Stimulated activated CD8-positive, alpha-beta memory T cell treated with anti-CD3 and anti-CD28 coated beads, Interleukin-7, amount 100 ng/mL, for 1 hour (primary cell): Measurements from ENCODE around the gene SSRP1.
"Not testable (repeated sequence)": the region's sequence is repeated elsewhere in the genome, so short reads cannot be mapped to it uniquely, and the experiment has no call there.

ENCODE experiments used
- DNase-seq, 2 donors: peaks; one replicate each; pipeline ENCODE4 v3.0.0-alpha.2; 2020; ENCODE audit warnings: low read depth in 2 of 2

Gene SSRP1, protein sequence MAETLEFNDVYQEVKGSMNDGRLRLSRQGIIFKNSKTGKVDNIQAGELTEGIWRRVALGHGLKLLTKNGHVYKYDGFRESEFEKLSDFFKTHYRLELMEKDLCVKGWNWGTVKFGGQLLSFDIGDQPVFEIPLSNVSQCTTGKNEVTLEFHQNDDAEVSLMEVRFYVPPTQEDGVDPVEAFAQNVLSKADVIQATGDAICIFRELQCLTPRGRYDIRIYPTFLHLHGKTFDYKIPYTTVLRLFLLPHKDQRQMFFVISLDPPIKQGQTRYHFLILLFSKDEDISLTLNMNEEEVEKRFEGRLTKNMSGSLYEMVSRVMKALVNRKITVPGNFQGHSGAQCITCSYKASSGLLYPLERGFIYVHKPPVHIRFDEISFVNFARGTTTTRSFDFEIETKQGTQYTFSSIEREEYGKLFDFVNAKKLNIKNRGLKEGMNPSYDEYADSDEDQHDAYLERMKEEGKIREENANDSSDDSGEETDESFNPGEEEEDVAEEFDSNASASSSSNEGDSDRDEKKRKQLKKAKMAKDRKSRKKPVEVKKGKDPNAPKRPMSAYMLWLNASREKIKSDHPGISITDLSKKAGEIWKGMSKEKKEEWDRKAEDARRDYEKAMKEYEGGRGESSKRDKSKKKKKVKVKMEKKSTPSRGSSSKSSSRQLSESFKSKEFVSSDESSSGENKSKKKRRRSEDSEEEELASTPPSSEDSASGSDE

DNA sequence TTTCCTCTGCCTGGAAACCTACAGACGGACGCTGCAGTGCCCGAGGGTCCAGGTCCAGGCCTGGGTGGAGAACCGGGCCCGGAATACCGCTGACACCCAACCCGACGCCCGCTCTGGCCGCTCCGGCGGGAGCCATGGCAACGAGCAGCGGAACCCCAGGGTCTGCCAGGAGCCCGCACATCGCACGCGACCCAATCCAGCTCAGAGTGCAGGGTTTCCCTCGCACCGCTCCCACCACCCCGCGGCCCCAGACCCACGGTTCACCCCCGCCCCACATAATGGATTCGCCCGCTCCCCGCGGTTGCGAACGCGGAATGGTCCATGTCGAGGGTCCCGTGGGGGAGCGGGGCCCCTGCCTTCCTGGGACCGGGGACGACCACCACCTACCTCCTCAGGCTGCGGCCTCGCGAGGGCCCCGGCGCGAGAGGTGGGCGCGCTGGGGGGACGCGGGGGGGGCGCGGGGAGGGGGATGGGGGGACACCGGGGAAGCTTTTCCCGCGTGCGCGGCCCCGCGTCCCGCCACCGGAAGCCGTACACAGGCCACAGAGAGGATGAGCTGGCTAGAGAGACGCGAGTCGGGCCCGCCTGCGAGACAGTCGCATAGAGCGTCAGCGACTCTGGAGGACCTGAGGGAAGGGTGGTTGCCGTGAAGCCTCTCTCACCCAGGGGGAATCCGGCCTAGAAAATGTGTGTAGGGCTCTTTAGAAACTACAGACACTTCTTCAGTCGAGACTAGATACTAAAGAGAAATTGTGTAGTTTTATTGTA is at the start of gene SSRP1:
Gene SSRP1, minus strand, starts transcription at position 550 of the 768 bp plus-strand sequence. CDS start 771 bp downstream, outside the sequence.
- peak; percentile 67 to 74 for DNase-seq

DNA sequence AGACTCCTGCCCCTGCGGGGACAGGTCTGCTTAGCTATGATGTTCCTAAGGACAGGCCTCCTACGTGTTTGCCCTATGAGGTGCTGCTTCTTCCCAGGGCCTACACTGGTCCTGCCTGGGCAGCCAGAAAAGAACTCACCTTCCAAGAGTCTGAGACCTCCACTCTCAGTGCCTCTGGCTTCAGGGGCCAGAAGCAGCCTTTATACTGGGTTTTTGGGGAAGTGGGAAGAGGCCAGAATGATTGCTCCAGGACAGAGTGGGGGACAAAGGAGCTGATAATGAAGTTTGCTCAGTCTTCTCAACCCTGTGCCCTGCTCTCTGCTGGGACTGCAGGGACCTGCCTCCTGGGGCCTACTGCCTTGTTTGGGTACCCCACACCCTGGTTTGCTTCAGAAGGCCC is 45.3 kb upstream of the SSRP1 start, which contains the start of gene PRG3:
Gene PRG3, minus strand, starts transcription at position 176 of the 400 bp plus-strand sequence. CDS start 442 bp downstream, outside the sequence.
- no peak for DNase-seq

DNA sequence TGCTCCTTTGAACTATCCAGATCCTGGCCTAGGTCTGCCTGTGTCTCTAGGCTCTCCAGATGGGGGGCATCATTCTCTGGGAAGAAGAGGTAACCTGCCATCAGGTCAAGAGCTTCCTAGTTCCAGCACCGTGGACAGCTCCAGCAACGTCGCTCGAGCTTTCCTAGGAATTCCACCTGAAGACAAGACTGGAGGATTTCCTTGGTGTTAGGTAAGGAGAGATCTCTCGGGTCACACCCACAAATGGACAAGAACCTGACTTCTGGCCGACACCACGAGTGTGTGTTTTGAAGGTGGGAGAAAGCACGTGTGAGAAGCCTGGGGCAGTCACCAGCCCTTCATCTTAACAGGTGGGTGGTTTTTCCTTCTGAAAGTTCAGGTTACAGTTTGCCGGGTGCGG is 44.0 kb upstream of the SSRP1 start:
- no peak for DNase-seq

DNA sequence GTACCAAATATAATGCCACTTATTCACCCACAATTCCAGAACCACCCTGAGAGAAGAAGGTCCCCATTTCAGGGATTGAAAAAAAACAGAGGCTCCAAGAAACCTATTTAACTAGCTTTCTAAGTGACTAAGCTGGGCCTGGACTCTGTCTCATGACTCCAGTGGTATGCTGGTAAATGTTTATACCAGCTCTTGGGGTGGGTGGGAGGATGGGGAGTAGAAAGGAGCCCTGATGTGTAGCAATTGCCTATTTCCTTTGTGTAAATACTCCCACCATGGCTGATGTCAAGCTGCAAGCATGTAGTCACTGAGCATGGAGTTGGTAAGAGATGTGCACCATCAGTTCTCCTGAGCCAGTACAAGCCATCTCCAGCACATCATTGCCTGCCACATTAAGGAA is 42.5 kb upstream of the SSRP1 start:
- no peak for DNase-seq

DNA sequence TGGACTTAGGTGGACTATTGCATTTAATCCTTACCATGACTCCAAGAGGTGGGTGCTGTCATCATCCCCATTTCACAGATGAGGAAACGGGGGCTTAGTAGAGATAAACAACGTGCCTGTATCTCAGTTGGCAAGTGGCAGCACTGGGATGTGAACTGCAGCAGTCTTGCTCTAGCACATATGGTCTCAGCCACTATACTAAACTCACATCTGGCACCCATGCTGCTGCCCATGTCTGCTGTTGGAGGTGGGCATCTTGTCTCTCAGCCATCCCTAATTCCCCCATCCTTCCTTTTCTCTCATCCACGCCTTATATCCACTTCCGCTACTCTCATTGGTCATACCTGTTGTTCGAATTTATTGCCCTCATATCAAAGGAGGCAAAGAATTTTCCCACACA is 41.4 kb upstream of the SSRP1 start:
- no peak for DNase-seq

DNA sequence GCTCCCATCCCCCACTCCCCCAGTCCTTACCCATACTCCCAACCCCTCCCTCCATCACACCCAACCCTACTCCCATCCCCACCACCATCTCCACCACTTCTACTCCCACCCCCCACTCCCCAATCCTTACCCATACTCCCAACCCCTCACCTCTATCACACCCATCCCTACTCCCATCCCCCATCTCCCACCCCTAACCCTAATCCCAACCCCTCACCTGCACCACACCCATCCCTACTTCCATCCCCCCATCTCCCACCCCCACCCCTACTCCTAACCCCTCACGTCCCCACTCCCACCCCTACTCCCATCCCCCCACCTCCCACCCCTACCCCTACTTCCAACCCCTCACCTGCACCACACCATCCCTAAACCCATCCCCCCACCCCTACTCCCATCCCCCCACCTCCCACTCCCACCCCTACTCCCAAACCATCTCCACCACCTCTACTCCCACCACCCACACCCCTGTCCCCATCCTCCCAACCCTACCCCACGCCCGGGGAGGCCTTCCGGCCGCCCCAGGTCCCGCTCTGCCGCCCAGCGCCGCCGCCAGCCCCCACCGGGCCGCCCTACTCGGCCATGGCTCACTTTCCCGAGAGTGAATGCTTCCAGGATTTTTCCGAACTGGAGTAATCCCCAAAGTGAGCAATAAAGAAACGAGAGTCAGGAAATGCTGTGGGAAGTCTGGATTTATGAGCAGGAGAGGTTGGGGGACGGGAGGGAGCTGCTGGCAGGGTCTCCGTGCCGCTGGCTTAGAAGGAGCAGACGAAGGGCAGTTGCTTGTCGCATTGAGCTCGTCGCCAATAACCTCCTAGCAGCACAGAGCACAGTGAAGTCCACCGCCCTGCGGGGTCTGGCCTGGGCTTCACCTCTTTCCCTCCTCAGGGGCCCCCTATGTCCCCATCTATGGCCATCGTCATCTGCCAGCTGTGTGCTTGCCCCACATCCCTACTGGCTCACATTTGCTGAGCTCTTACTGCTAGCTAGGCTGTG is 40.7 kb upstream of the SSRP1 start:
- no peak for DNase-seq

DNA sequence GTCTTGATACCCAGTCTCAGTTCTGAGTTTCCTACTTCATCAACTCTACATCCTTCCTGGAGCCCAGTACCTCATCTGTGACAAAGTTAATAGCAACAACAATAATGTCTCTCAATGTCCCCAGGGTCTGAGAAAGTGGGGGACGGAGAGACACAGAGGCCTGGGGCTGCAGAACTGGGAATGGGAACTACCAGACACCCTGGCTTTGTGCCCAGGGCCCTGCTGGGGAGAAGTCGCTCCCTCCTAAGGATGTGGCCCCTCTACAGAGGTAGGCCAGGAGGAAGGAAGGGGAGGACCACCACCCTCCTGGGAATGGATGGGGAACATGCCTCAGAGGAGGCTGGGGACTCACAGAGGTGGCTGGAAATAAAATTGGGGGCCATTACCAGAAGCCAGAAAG is 39.8 kb upstream of the SSRP1 start:
- DNase-seq = no peak

DNA sequence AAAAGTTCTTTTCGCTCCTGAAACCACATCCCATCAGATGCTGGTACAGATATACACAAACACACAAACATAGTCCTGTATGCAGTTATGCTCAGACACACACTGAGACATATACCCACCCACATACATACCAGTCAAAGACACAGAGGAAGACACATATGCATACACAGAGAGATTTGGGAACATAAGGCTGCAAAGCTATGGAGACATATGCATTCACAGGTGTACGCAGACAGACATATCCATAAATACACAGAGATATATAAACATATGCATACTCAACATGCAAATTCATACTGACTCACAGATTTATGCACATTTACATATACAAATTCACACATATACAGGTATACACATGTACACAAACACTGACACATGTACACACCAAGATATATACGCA is 39.3 kb upstream of the SSRP1 start:
- DNase-seq = no peak

DNA sequence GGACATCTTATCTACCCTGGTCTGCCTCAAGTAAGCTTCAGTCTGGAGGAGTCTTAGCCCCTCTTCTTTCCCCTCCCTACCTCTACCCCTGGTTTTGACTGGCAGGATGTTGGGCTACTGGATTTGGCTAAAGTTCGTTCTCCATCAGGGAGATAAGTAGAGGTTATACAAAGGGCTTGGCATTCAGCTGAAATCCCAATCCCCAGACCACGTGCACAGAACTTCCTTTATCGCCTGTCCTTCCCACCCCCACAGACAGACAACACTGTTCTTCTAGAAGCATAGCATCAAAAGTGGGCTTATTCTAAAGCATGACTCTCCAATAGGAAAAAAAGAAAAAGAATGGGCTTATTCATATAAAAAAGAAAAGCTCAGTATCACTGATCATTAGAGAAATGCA is 37.5 kb upstream of the SSRP1 start:
- no peak for DNase-seq

DNA sequence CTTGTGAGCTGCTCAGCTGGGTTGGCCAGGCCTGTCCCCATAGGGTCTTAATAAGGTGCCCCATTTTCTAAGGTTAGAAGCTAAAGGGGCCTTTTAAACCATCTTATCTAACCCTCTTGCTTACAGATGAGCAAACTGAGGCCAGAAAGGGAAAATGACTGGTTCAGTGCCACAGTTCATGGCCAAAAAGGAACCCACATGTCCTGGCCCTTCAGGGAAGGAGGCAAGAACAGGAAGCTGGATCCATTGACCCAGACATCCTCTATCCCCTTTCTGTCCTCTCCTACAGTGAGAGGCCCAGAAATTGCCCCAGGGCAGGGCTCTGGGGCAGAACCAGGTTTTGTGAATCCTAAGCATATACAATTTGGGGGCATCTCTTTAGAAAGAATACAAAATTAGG is 35.2 kb upstream of the SSRP1 start:
- no peak for DNase-seq

DNA sequence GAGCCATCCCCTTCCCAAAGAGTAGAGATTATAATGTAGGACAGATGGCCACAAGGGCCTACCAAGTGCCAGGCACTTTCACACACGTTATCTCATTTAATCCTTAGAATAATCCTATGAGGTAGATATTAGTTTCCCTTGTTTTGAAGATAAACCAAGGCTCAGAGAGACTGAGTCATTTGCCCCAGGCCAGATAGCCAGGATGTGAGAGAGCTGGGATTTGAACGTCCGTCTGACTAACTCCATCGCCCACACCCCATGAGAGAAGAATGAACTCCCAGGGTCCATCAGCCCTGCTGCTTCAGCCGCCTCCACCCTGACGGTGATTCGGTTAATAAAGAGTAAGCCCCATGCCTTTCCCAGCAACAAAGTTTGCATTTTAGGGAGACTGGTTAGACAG is 34.6 kb upstream of the SSRP1 start:
- DNase-seq = no peak

DNA sequence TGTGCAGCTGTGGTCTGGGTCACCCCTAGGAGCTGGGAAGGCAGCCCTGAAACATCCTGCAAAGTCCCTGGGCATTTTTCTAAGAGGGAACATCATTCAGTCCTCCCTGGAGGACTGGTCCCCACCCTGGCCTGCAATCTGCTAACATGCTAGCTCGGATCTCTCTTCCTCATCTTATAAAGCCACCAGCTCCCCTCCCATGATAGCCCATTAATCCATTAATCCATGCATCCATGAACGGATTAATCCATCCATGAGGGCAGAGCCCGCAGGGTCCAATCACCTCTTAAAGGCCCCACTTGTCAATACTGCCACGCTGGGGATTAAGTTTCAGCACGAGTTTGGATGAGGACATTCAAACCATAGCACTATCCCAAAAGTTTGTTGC is 33.1 kb upstream of the SSRP1 start:
- DNase-seq = no peak

DNA sequence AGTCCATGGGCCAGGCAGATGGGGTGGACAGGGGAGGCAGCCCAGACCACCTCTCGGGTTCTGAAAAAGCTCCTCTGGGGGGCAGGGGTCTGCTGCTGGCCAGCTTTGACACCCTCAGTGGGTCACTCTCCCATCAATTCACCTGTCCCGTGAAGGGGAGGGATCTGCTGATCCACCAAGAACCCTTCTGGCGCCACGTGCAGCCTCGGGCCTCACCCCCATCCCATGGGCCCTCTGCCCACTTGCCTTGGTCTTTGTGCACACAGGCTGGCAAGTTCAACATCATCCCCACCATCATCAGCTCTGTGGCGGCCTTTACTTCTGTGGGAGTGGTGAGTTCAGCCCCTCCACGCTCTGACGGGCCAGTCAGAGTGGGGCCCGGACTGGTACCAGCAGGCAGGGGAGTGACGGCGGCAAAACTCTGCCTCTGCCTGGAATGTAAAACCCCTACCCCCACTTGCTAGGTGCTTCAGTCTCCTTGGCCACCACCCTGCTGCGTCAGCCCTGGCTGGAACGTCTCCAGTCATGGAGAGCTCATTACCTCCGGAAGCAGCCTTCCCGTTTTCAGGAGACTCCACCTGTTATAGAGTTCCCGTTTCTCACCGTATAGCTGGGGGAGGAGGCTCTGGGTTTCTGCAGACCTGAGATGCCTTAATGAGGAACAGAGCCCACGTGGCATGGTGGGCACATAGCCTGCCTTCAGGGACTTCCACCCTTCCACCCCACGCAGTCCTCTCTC is 32.6 kb upstream of the SSRP1 start:
- no peak for DNase-seq

DNA sequence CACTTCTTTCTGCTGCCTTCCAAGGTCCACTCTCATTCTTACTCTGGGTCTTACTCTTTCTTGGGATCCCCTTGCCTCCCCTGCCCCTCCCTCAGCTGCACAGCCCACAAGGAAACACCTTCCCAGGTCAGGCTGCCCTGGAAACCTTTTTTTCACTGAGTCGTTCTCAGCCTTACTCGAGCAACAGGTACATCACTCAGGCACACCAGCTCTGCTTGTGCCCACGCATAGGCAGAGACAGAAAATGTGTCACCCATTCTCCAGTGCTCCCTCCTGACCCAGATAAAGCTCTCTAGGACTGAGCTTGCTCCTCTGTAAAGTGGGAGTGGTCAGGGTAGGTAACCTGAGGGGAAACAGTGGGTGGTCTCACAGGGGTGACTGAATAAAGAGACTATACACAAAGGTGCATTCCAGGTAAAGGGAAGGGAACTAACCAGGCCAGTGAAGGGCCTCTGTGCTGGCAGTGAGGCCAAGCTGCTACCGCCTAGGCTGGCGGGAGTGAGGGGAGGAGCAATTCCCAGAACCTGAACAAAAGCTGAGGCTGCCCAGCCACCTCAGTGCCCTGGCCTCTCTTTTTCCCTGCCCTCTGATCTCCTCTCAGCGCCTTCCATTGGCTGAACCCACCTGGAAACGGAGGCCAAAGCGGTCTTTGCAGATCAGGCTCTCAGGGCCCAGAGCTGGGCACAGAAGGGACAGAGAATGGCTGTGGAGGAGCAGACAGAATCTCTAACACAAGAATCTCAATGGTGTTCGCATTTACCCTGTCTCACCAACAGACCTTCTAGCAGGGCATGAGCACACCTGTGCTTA is 29.4 kb upstream of the SSRP1 start:
- DNase-seq = no peak

DNA sequence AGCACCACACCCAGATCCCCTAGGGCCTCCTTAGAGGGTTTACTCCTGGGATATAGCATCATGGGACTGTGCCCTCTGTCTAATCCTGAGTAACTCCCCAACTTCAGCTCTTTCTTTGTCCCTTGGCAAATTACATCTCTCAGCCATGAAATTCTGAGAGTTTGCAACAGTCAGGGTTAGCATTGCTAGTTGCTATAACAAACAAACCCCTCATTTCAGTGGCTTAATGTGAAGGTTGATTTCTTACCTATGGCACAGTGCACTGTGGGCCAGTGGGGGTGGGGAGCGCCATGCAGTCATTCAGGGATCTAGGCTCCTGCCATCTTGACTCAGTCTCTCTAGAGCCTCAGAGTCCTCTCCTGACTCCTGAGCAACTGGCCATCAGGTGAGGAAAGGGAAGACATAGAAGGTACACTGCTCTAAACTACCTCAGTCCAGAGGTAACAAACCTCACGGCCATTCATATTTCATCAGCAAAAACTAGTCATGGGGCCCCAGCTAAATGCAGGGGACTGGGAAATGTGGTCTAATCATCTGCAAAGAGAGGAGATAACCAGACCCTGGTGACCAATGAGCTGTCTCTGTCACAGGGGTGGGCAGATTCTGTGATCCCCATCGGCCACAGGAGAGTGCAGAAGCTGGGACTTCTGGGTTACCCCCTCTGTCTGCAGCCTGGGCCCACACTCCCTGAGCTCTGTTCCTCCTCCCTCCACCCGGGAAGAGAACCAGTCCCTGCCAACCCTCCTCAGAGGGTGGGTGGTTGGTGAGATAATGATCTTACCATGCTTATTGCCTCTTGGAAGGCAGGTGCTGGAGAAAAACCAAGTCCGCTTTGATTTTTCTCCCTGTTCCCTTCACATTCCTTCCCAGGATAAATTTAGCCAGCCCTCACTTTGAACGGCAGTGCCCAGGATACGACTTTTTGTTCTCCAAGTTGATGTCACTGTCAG is 27.7 kb upstream of the SSRP1 start:
- no peak for DNase-seq

DNA sequence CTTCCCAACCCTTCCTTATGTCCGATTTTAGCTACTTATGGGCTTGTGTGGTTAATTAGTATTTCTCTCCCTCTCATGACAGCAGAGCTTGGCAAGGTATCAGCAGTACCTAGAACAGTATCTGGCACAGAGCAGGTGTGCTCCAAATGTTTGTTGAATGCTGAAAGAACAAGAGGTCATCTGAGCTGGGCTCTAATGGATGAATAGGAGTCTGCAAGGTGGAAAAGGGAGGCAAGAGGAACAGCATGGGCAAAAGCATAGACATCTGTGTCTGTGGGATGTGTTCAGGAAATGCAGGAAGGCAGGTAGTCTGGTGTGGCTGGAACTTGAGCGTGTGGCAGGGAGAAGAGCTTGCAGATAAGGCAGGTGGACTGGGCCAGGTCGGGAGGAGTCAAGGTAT is 26.2 kb upstream of the SSRP1 start:
- no peak for DNase-seq

DNA sequence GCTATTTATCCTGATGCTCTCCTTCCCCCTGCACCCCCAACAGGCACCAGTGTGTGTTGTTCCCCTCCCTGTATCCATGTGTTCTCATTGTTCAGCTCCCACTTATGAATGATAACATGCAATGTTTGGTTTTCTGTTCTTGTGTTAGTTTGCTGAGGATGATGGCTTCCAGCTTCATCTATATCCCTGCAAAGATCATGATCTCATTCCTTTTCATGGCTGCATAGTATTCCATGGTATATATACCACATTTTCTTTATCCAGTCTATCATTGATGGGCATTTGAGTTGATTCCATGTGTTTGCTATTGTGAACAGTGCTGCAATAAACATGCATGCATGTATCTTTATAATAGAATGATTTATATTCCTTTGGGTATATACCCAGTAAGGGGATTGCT is 25.7 kb upstream of the SSRP1 start:
- DNase-seq = not testable (repeated sequence)

DNA sequence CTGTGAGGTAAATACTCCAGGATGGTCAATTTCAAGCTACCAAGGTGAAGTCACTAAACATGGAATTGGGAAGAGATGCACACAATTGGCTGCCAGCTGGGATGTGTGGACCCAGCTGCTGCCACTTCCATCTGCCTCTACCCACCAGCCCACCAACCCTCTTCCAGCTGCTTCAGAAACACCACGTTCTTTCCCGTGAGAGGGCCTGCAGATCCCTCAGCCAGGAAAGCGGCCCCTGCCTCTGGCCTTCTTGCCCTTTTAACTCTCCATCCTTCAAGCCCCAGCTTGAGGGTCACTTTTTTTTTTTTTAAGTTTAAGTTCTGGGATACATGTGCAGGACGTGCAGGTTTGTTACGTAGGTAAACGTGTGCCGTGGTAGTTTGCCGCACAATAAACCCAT is 25.3 kb upstream of the SSRP1 start:
- DNase-seq = no peak
